Stomach smooth muscle (tissue), 2 donors: ENCODE data around the gene LYPLAL1.
A peak's percentile ranks its signal among the peaks of the same experiment; 100 is the strongest.
"Not testable (repeated sequence)": the region's sequence is repeated elsewhere in the genome, so short reads cannot be mapped to it uniquely, and the experiment has no call there.

Experiments used
- H3K27ac ChIP-seq: one replicate; pipeline ENCODE4 v1.7.0; 2013; ENCODE audit warnings: mild to moderate bottlenecking, low read length, inconsistent platforms
- H3K27me3 ChIP-seq, 2 donors: one replicate each; pipeline ENCODE4 v1.7.0; 2013; ENCODE audit warnings: low read length in 2 of 2; ENCODE audit not compliant: insufficient read depth in 2 of 2, control insufficient read depth in 1 of 2
- H3K36me3 ChIP-seq, 2 donors: one replicate each; pipeline ENCODE4 v1.7.0; 2013; ENCODE audit warnings: low read length in 2 of 2; ENCODE audit not compliant: control insufficient read depth in 2 of 2, insufficient read depth in 2 of 2
- H3K4me1 ChIP-seq: one replicate; pipeline ENCODE4 v1.7.0; 2013; ENCODE audit warnings: low read length; ENCODE audit not compliant: control insufficient read depth, insufficient read depth
- H3K4me3 ChIP-seq, 2 donors: one replicate each; pipeline ENCODE4 v1.7.0; 2013; ENCODE audit warnings: low read length in 2 of 2
- H3K9ac ChIP-seq, 2 donors: one replicate each; pipeline ENCODE4 v1.7.0; 2013; ENCODE audit warnings: low read length in 2 of 2, mild to moderate bottlenecking in 1 of 2
- H3K9me3 ChIP-seq, 2 donors: one replicate each; pipeline ENCODE4 v1.7.0; 2013; ENCODE audit warnings: low read length in 2 of 2; ENCODE audit not compliant: control insufficient read depth in 2 of 2
- donor health status: healthy.
- donor health status: Pancreatic carcinoma.

LYPLAL1 gene

GRCh38 chr1:219179293-219179692 lies 5.6 kb downstream of the LYPLAL1 start:
- Histone ChIP-seq H3K4me1 (peaks cover 5% of the 10 kb centered on the region), H3K27ac (no peak overlapping the region), H3K36me3 (peaks cover 0 to 7% of the 10 kb centered on the region in 2 donors), H3K9me3 (no peaks in the 10 kb centered on the region), H3K9ac (no peak overlapping the region), H3K27me3 (no peaks in the 10 kb centered on the region), H3K4me3 (no peak overlapping the region)

- H3K9ac ChIP-seq = no peak overlapping the region
- peaks cover 0 to 7% of the 10 kb centered on the region in 2 donors for H3K36me3 ChIP-seq
- H3K4me1 ChIP-seq = no peaks in the 10 kb centered on the region
- H3K27me3 ChIP-seq = no peaks in the 10 kb centered on the region
- no peaks in the 10 kb centered on the region for H3K9me3 ChIP-seq
- no peak overlapping the region for H3K4me3 ChIP-seq
- H3K27ac ChIP-seq = no peak overlapping the region
Measured at GRCh38 chr1:219184337-219184736, 10.7 kb downstream of the LYPLAL1 start.

- Histone ChIP-seq H3K4me1 (no peaks in the 10 kb centered on the region), H3K4me3 (no peak overlapping the region), H3K27me3 (no peaks in the 10 kb centered on the region), H3K36me3 (peaks cover 0 to 4% of the 10 kb centered on the region in 2 donors), H3K9me3 (no peaks in the 10 kb centered on the region), H3K27ac (peak overlapping the region; percentile 25), H3K9ac (no peak overlapping the region)
Measured at GRCh38 chr1:219185486-219186117, 11.9 kb downstream of the LYPLAL1 start.

GRCh38 chr1:219188331-219188803 lies 14.7 kb downstream of the LYPLAL1 start:
- Histone ChIP-seq H3K4me3 (no peak overlapping the region), H3K9me3 (no peaks in the 10 kb centered on the region), H3K9ac (no peak overlapping the region), H3K4me1 (no peaks in the 10 kb centered on the region), H3K36me3 (no peaks in the 10 kb centered on the region), H3K27me3 (no peaks in the 10 kb centered on the region), H3K27ac (no peak overlapping the region)

- Histone ChIP-seq H3K27ac (no peak overlapping the region), H3K4me1 (no peaks in the 10 kb centered on the region), H3K9ac (peak overlapping the region in 1 of 2 donors; percentile 2), H3K27me3 (no peaks in the 10 kb centered on the region), H3K9me3 (no peaks in the 10 kb centered on the region), H3K36me3 (peaks cover 0 to 4% of the 10 kb centered on the region in 2 donors), H3K4me3 (peak overlapping the region in 1 of 2 donors; percentile 21)
Measured at GRCh38 chr1:219189021-219189824, 15.5 kb downstream of the LYPLAL1 start.

GRCh38 chr1:219189952-219190351 lies 16.3 kb downstream of the LYPLAL1 start:
- Histone ChIP-seq H3K9me3 (no peaks in the 10 kb centered on the region), H3K9ac (no peak overlapping the region), H3K4me1 (no peaks in the 10 kb centered on the region), H3K4me3 (no peak overlapping the region), H3K27ac (no peak overlapping the region), H3K27me3 (no peaks in the 10 kb centered on the region), H3K36me3 (peaks cover 0 to 6% of the 10 kb centered on the region in 2 donors)

GRCh38 chr1:219190605-219191004 lies 16.9 kb downstream of the LYPLAL1 start:
- no peak overlapping the region for H3K9ac ChIP-seq
- no peaks in the 10 kb centered on the region for H3K9me3 ChIP-seq
- no peak overlapping the region for H3K4me3 ChIP-seq
- peaks cover 0 to 6% of the 10 kb centered on the region in 2 donors for H3K36me3 ChIP-seq
- H3K27ac ChIP-seq = no peak overlapping the region
- no peaks in the 10 kb centered on the region for H3K27me3 ChIP-seq
- H3K4me1 ChIP-seq = no peaks in the 10 kb centered on the region

GRCh38 chr1:219195833-219196232 lies 22.2 kb downstream of the LYPLAL1 start:
- not testable (repeated sequence) for H3K27me3 ChIP-seq, H3K9me3 ChIP-seq, H3K27ac ChIP-seq, H3K36me3 ChIP-seq, H3K4me1 ChIP-seq, H3K4me3 ChIP-seq, H3K9ac ChIP-seq

- H3K36me3 ChIP-seq = peaks cover 0 to 4% of the 10 kb centered on the region in 2 donors
- H3K27ac ChIP-seq = no peak overlapping the region
- H3K9ac ChIP-seq = no peak overlapping the region
- H3K9me3 ChIP-seq = no peaks in the 10 kb centered on the region
- no peak overlapping the region for H3K4me3 ChIP-seq
- H3K4me1 ChIP-seq = no peaks in the 10 kb centered on the region
- no peaks in the 10 kb centered on the region for H3K27me3 ChIP-seq
Measured at GRCh38 chr1:219201656-219202055, 28.0 kb downstream of the LYPLAL1 start.

- Histone ChIP-seq H3K4me1 (no peaks in the 10 kb centered on the region), H3K9me3 (no peaks in the 10 kb centered on the region), H3K9ac (no peak overlapping the region)
Measured at GRCh38 chr1:219202567-219202966, 28.9 kb downstream of the LYPLAL1 start.

GRCh38 chr1:219206350-219206749 lies 32.7 kb downstream of the LYPLAL1 start:
- Histone ChIP-seq H3K9me3 (no peaks in the 10 kb centered on the region), H3K27me3 (no peaks in the 10 kb centered on the region), H3K4me3 (no peak overlapping the region), H3K4me1 (no peaks in the 10 kb centered on the region), H3K36me3 (no peaks in the 10 kb centered on the region), H3K27ac (no peak overlapping the region), H3K9ac (no peak overlapping the region)

More at GRCh38 chr1:219202567-219202966, 28.9 kb downstream of the LYPLAL1 start:
- Histone ChIP-seq H3K36me3 (peaks cover 0 to 4% of the 10 kb centered on the region in 2 donors), H3K27me3 (no peaks in the 10 kb centered on the region), H3K27ac (no peak overlapping the region), H3K4me3 (no peak overlapping the region)
